Measurements from ENCODE around the gene SMAP2.

GRCh38 chr1:40438391-40439015, 65.0 kb downstream of the SMAP2 start:
- TF ChIP-seq CTCF (IDR thresholded peaks at IDR 0.05; ENCODE audit: low read length) (peak; percentile 65), EZH2 (optimal IDR thresholded peaks at IDR 0.05; ENCODE audit: low read depth, low read length) (no peak)

Measured in MM.1S (cell line).